ENCODE measurements around the gene PSMC5. TPM values are rescaled to one million over a fixed set of nuclear protein-coding genes. Genes with fewer than 3 reads are reported as not detected.

The PSMC5 gene
- total RNA-seq, 1 experiment from 2014 or later, result 183 TPM

- Histone ChIP-seq H3K4ac (ENCODE audit: low read depth, low read length) (no peak overlapping the region), H3K9me3 (ENCODE audit: control insufficient read depth, low read depth, low read length) (no peaks in the 10 kb centered on the region), H3K23me2 (ENCODE audit: insufficient read length, low read depth, low read length, poor library complexity, severe bottlenecking) (no peaks in the 10 kb centered on the region), H3K4me2 (ENCODE audit: insufficient read depth, insufficient read length, low read length) (no peak overlapping the region), H3K79me2 (ENCODE audit: insufficient read depth, low read length) (no peaks in the 10 kb centered on the region), H4K5ac (ENCODE audit: insufficient read length, low read depth, low read length) (no peak overlapping the region), H4K20me1 (ENCODE audit: control insufficient read depth, insufficient read depth, insufficient read length) (no peaks in the 10 kb centered on the region), H4K8ac (replicated peaks; ENCODE audit: insufficient read length, low read depth, low read length) (no peak overlapping the region), H3K18ac (ENCODE audit: insufficient read length, low read depth, low read length) (no peak overlapping the region), H3K14ac (ENCODE audit: insufficient read depth, low read length) (no peak overlapping the region), H3K4me1 (ENCODE audit: insufficient read depth, low read length) (no peaks in the 10 kb centered on the region), H3K27ac (ENCODE audit: insufficient read length, low read depth, low read length) (no peak overlapping the region), H2AK5ac (ENCODE audit: insufficient read length, low read length) (no peak overlapping the region), H3K79me1 (ENCODE audit: insufficient read depth, low read depth, low read length, poor library complexity, severe bottlenecking) (no peaks in the 10 kb centered on the region), H3K23ac (ENCODE audit: insufficient read length, low read depth, low read length) (no peak overlapping the region), H2BK12ac (ENCODE audit: insufficient read length, low read depth, low read length) (no peak overlapping the region), H2BK5ac (ENCODE audit: insufficient read length, low read length) (no peak overlapping the region), H2AFZ (ENCODE audit: low read length) (no peak overlapping the region), H2BK20ac (ENCODE audit: low read depth, low read length, poor library complexity, severe bottlenecking) (no peak overlapping the region), H2BK15ac (ENCODE audit: low read depth, low read length) (no peak overlapping the region), H2BK120ac (ENCODE audit: low read depth, low read length, poor library complexity, severe bottlenecking) (no peak overlapping the region), H3K9ac (ENCODE audit: extremely low read depth, insufficient read length, low read length) (no peak overlapping the region), H3K56ac (ENCODE audit: insufficient read length, low read depth, low read length) (no peak overlapping the region), H4K91ac (ENCODE audit: insufficient read length, low read depth, low read length) (no peak overlapping the region), H3K27me3 (ENCODE audit: insufficient read depth, low read length) (no peaks in the 10 kb centered on the region), H3T11ph (ENCODE audit: low read length) (no peak overlapping the region)
- no peaks in the 10 kb centered on the region for H3K4me1 Mint-ChIP-seq
- no CpG with 5 or more reads among the region's 21 CpGs for WGBS (ENCODE audit: extremely low coverage, insufficient read length, low lambda C conversion rate)
- DNase-seq, result no peak
- TF ChIP-seq, protein P1, sequence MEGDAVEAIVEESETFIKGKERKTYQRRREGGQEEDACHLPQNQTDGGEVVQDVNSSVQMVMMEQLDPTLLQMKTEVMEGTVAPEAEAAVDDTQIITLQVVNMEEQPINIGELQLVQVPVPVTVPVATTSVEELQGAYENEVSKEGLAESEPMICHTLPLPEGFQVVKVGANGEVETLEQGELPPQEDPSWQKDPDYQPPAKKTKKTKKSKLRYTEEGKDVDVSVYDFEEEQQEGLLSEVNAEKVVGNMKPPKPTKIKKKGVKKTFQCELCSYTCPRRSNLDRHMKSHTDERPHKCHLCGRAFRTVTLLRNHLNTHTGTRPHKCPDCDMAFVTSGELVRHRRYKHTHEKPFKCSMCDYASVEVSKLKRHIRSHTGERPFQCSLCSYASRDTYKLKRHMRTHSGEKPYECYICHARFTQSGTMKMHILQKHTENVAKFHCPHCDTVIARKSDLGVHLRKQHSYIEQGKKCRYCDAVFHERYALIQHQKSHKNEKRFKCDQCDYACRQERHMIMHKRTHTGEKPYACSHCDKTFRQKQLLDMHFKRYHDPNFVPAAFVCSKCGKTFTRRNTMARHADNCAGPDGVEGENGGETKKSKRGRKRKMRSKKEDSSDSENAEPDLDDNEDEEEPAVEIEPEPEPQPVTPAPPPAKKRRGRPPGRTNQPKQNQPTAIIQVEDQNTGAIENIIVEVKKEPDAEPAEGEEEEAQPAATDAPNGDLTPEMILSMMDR (conservative IDR thresholded peaks at IDR 0.05), result no peak
- no peaks in the 10 kb centered on the region; the same call in 1 of the 2 replicates for H3K27me3 Mint-ChIP-seq (ENCODE audit: low read depth)
- H3K36me3 Mint-ChIP-seq (ENCODE audit: insufficient read depth in 1 of 3, low read depth in 3 of 3), result peaks cover 58 to 100% (median 97%) of the 10 kb centered on the region in 3 experiments
- H3K9me3 Mint-ChIP-seq, result no peaks in the 10 kb centered on the region
- no peak overlapping the region for H3K4me3 Mint-ChIP-seq
- peak overlapping the region in 1 of 3 experiments; percentile 42; a peak in 3 of 7 replicates for H3K27ac Mint-ChIP-seq
Measured at GRCh38 chr17:63819585-63820537, 7.4 kb upstream of the PSMC5 start.

Data from H9 (cell line).